Measurements from ENCODE around the gene ANKRD11.
A peak's percentile ranks its signal among the peaks of the same experiment; 100 is the strongest.
"Not testable (repeated sequence)": the region's sequence is repeated elsewhere in the genome, so short reads cannot be mapped to it uniquely, and the experiment has no call there.

Gene ANKRD11

DNA sequence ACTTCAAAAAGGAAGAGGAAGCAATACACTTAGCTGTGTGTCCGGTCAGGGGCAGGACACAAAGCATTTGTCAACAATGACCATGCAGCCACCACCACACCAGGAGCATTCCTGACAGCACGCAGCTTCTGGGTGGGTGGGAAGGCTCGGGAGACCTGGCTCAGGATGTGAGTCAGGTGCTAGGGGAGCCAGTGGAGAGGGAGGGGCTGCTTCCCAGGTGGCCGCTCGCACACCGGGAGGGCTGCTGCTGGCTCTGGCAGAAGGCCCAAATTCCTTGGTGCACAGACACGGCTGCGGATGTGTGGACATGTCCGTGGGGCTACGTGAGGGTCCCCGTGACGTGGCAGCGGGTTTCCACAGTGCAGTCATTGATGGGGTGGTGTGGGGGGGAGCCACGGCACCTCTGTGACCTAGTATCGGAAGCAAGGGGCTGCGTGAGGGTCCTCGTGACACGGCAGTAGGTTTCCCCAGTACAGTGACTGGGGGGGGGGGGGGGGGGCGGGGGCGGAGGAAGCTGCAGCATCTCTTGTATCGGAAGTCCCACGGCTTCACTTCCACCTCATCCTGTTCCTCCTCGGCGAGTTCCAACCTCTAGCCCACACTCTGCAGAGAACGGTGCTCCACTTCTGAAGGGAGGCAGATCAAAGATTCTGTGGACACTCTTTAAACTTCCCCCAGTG is 160.0 kb downstream of the ANKRD11 start:
- no peak overlapping the region for H3K4me2 ChIP-seq (ENCODE audit: low read length)
- no peak for TF ChIP-seq EZH2phosphoT487 (IDR thresholded peaks at IDR 0.05; ENCODE audit: borderline replicate concordance, low read length)
- TF ChIP-seq CTCF (IDR thresholded peaks at IDR 0.05; ENCODE audit: low read depth, low read length, poor library complexity, severe bottlenecking), result no peak
- H3K27ac ChIP-seq (ENCODE audit: low read depth, low read length), result no peak overlapping the region
- no peak overlapping the region for H3K4me3 ChIP-seq (ENCODE audit: low read length)
- H3K27me3 ChIP-seq (ENCODE audit: control insufficient read depth, low read length), result no peaks in the 10 kb centered on the region
- peaks cover 9% of the 10 kb centered on the region for H3K36me3 ChIP-seq (ENCODE audit: control insufficient read depth, low read length)
- H3K9me3 ChIP-seq (ENCODE audit: control insufficient read depth, insufficient read depth, low read length), result no peaks in the 10 kb centered on the region
- peaks cover 68% of the 10 kb centered on the region for H3K4me1 ChIP-seq (ENCODE audit: control insufficient read depth, low read length)
- H4K20me1 ChIP-seq (ENCODE audit: control insufficient read depth, insufficient read depth, low read depth, low read length), result peaks cover 69% of the 10 kb centered on the region
- 0 out of 2 replicates have a peak, but pooled peaks cover 7% of the 10 kb centered on the region for H3F3A ChIP-seq (ENCODE audit: control insufficient read depth, insufficient read depth)
- peaks cover 99% of the 10 kb centered on the region for H3K79me2 ChIP-seq (ENCODE audit: control insufficient read depth, low read length)
- no peaks in the 10 kb centered on the region for H3K9me2 ChIP-seq (replicated peaks; ENCODE audit: control insufficient read depth, low read length)

GRCh38 chr16:89329830-89330176 is 160.6 kb downstream of the ANKRD11 start:
- H3K9me2 ChIP-seq (replicated peaks; ENCODE audit: control insufficient read depth, low read length); H3K27ac ChIP-seq (ENCODE audit: low read depth, low read length); H3K36me3 ChIP-seq (ENCODE audit: control insufficient read depth, low read length); H3K4me2 ChIP-seq (ENCODE audit: low read length); H3F3A ChIP-seq (ENCODE audit: control insufficient read depth, insufficient read depth); H3K4me3 ChIP-seq (ENCODE audit: low read length); H3K27me3 ChIP-seq (ENCODE audit: control insufficient read depth, low read length); H3K9me3 ChIP-seq (ENCODE audit: control insufficient read depth, insufficient read depth, low read length): not testable (repeated sequence)
- peaks cover 70% of the 10 kb centered on the region for H3K4me1 ChIP-seq (ENCODE audit: control insufficient read depth, low read length)
- peaks cover 99% of the 10 kb centered on the region for H3K79me2 ChIP-seq (ENCODE audit: control insufficient read depth, low read length)
- peaks cover 69% of the 10 kb centered on the region for H4K20me1 ChIP-seq (ENCODE audit: control insufficient read depth, insufficient read depth, low read depth, low read length)

- not testable (repeated sequence) for H3K27me3 ChIP-seq (ENCODE audit: control insufficient read depth, low read length); H3K4me3 ChIP-seq (ENCODE audit: low read length); H3K9me3 ChIP-seq (ENCODE audit: control insufficient read depth, insufficient read depth, low read length); H3F3A ChIP-seq (ENCODE audit: control insufficient read depth, insufficient read depth); H3K4me2 ChIP-seq (ENCODE audit: low read length); H3K9me2 ChIP-seq (replicated peaks; ENCODE audit: control insufficient read depth, low read length); H3K27ac ChIP-seq (ENCODE audit: low read depth, low read length)
- peaks cover 68% of the 10 kb centered on the region for H4K20me1 ChIP-seq (ENCODE audit: control insufficient read depth, insufficient read depth, low read depth, low read length)
- peaks cover 66% of the 10 kb centered on the region for H3K4me1 ChIP-seq (ENCODE audit: control insufficient read depth, low read length)
- H3K36me3 ChIP-seq (ENCODE audit: control insufficient read depth, low read length), result peaks cover 12% of the 10 kb centered on the region
- peaks cover 99% of the 10 kb centered on the region for H3K79me2 ChIP-seq (ENCODE audit: control insufficient read depth, low read length)
Observed at GRCh38 chr16:89328412-89329400, 161.7 kb downstream of the ANKRD11 start.

DNA sequence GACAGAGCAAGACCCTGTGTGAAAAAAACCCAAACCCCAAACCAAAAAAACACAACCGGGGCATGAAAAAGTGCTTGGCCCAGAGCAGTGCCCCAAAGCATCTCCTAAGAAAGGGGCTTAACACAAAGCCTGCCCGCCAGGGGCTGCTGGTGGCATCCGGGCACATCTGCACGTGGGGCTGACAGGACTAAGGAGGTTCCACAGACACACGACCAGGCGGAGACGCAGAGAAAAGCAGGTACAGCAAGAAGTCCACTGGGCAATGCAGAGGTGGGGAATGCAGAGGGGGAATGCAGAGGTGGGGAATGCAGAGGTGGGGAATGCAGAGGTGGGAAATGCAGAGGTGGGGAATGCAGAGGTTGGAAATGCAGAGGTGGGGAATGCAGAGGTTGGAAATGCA is 163.6 kb downstream of the ANKRD11 start:
- H3F3A ChIP-seq (ENCODE audit: control insufficient read depth, insufficient read depth), result no peaks in the 10 kb centered on the region
- no peaks in the 10 kb centered on the region for H3K9me2 ChIP-seq (replicated peaks; ENCODE audit: control insufficient read depth, low read length)
- no peaks in the 10 kb centered on the region for H3K27me3 ChIP-seq (ENCODE audit: control insufficient read depth, low read length)
- H3K4me1 ChIP-seq (ENCODE audit: control insufficient read depth, low read length), result peaks cover 60% of the 10 kb centered on the region
- no peaks in the 10 kb centered on the region for H3K9me3 ChIP-seq (ENCODE audit: control insufficient read depth, insufficient read depth, low read length)
- peaks cover 61% of the 10 kb centered on the region for H4K20me1 ChIP-seq (ENCODE audit: control insufficient read depth, insufficient read depth, low read depth, low read length)
- H3K79me2 ChIP-seq (ENCODE audit: control insufficient read depth, low read length), result peaks cover 99% of the 10 kb centered on the region
- no peak overlapping the region for H3K4me3 ChIP-seq (ENCODE audit: low read length)
- H3K27ac ChIP-seq (ENCODE audit: low read depth, low read length), result no peak overlapping the region
- H3K4me2 ChIP-seq (ENCODE audit: low read length), result peak overlapping the region; percentile 43
- H3K36me3 ChIP-seq (ENCODE audit: control insufficient read depth, low read length), result peaks cover 12% of the 10 kb centered on the region
- TF ChIP-seq EZH2phosphoT487 (IDR thresholded peaks at IDR 0.05; ENCODE audit: borderline replicate concordance, low read length) (no peak), CTCF (IDR thresholded peaks at IDR 0.05; ENCODE audit: low read depth, low read length, poor library complexity, severe bottlenecking) (no peak)

Data from DOHH2 (cell line).